ENCODE data around the gene GP1BB. TPM values are rescaled to one million over a fixed set of nuclear protein-coding genes. Genes with fewer than 3 reads are reported as not detected.

The GP1BB gene
- total RNA-seq, 1 experiment from 2014 or later, result 3.6 TPM

GRCh38 chr22:19713245-19713644 lies 10.1 kb upstream of the GP1BB start:
- H3K4me3 ChIP-seq (ENCODE audit: low read depth in 2 of 2, low read length in 2 of 2), result no peak overlapping the region
- ATAC-seq (no peak), DNase-seq (ENCODE audit: low read depth, low spot score) (no peak)
- CTCF ChIA-PET, result no interaction called here
- no peaks in the 10 kb centered on the region for H3K9me3 ChIP-seq (ENCODE audit: control insufficient read depth, insufficient read depth, low read depth, low read length)
- H3K27me3 ChIP-seq (ENCODE audit: control insufficient read depth, insufficient read depth, low read length), result no peaks in the 10 kb centered on the region
- no TSS peak for BruUV-seq (replicated peaks)
- no peaks in the 10 kb centered on the region for H3K36me3 ChIP-seq (ENCODE audit: control insufficient read depth, insufficient read depth, low read length)
- POLR2A ChIA-PET, result no interaction called here
- intact Hi-C loops (cut with micrococcal nuclease; ENCODE audit: unreplicated experiment), result no loop called here
- no peak for TF ChIP-seq TCF7L2 (IDR thresholded peaks at IDR 0.05; ENCODE audit: low read depth, low read length)
- no peak for TF ChIP-seq CTCF (IDR thresholded peaks at IDR 0.05)
- TF ChIP-seq POLR2AphosphoS5 (IDR thresholded peaks at IDR 0.05; ENCODE audit: low read depth, low read length), result no peak
- no peak for TF ChIP-seq REST (IDR thresholded peaks at IDR 0.05; ENCODE audit: insufficient read depth in 1 of 2, low read depth in 2 of 2, low read length in 1 of 2)
- TF ChIP-seq SIN3A (IDR thresholded peaks at IDR 0.05; ENCODE audit: borderline replicate concordance, insufficient read depth, low read depth, low read length), result no peak
- H3K27ac ChIP-seq (ENCODE audit: low read length), result no peak overlapping the region
- in situ Hi-C loops (cut with HindIII; ENCODE audit: low pct_unique_long_range_greater_than_20kb, low sequenced_read_pairs), result no loop called here
- no peaks in the 10 kb centered on the region for H3K4me1 ChIP-seq (ENCODE audit: control insufficient read depth, insufficient read depth, low read length)

- ChIA-PET CTCF (no interaction called here), POLR2A (no interaction called here)
- in situ Hi-C loops (cut with HindIII; ENCODE audit: low pct_unique_long_range_greater_than_20kb, low sequenced_read_pairs), result no loop called here
- DNase-seq (ENCODE audit: low read depth, low spot score), result no peak
- peak overlapping the region; percentile 45 to 51 for H3K4me3 ChIP-seq (ENCODE audit: low read depth in 2 of 2, low read length in 2 of 2)
- TF ChIP-seq TCF7L2 (IDR thresholded peaks at IDR 0.05; ENCODE audit: low read depth, low read length) (no peak), POLR2AphosphoS5 (IDR thresholded peaks at IDR 0.05; ENCODE audit: low read depth, low read length) (no peak), CTCF (IDR thresholded peaks at IDR 0.05) (no peak), REST (IDR thresholded peaks at IDR 0.05; ENCODE audit: insufficient read depth in 1 of 2, low read depth in 2 of 2, low read length in 1 of 2) (no peak), SIN3A (IDR thresholded peaks at IDR 0.05; ENCODE audit: borderline replicate concordance, insufficient read depth, low read depth, low read length) (no peak)
- peak; percentile 54 for ATAC-seq
- no TSS peak for BruUV-seq (replicated peaks)
- intact Hi-C loops (cut with micrococcal nuclease; ENCODE audit: unreplicated experiment), result no loop called here
- no peak overlapping the region for H3K27ac ChIP-seq (ENCODE audit: low read length)
- no peaks in the 10 kb centered on the region for H3K27me3 ChIP-seq (ENCODE audit: control insufficient read depth, insufficient read depth, low read length)
- H3K4me1 ChIP-seq (ENCODE audit: control insufficient read depth, insufficient read depth, low read length), result no peaks in the 10 kb centered on the region
- no peaks in the 10 kb centered on the region for H3K9me3 ChIP-seq (ENCODE audit: control insufficient read depth, insufficient read depth, low read depth, low read length)
- no peaks in the 10 kb centered on the region for H3K36me3 ChIP-seq (ENCODE audit: control insufficient read depth, insufficient read depth, low read length)
These were observed 9.6 kb upstream of the GP1BB start for GRCh38 chr22:19713650-19714311.
